G401.6 (cell line): Measurements from ENCODE around the gene RNASEH2B.

Experiments
- FAIRE-seq: peaks from 2 replicates; lab custom pipeline; 2012; peaks lifted over from hg19 to GRCh38; lab: Jason Lieb, UNC

The RNASEH2B gene, protein sequence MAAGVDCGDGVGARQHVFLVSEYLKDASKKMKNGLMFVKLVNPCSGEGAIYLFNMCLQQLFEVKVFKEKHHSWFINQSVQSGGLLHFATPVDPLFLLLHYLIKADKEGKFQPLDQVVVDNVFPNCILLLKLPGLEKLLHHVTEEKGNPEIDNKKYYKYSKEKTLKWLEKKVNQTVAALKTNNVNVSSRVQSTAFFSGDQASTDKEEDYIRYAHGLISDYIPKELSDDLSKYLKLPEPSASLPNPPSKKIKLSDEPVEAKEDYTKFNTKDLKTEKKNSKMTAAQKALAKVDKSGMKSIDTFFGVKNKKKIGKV

DNA sequence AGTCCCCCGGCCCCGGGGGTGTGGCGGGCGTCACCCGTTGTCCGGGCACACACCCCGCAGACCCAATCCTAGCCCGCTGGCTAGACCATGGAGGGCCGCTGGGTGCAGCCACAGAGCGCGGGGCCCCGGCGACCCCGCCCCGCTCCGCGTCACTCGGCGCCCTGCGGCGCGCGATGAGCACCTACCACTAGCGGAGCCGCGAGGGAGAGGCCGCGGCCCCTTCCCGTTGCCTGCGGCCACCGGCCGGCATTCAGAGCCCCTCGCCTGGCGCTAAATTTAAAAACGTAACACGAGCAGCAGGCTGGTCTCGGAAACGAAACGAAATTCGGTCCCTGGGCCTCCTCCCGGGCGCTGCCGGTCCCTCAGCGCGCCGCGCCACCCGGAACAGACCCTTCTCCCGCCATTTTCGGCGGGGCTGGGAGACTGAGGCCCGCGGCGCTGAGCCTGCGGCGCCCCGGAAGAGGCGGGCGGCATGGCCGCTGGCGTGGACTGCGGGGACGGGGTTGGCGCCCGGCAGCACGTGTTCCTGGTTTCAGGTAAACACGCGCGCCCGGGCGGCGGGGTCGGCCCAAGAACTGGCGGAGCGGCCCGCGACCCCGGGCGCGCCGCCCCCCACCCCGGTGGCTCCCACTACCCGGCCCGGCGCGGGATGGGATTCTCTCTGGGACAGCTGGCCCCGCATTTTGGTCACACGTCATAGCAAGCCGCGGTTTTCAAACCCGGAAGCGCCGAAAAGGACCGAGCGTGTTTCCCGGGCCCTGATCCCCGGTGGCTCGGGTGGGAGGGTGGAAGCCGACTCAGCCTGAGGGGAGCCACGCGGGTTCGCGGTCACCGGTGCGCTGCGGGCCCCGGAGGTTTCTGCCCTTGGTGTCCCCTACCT, at the start of gene RNASEH2B:
TSS of gene RNASEH2B (plus strand) at position 187 of the 880 bp plus-strand sequence. CDS start at position 473, 286 bp downstream.
- no peak for FAIRE-seq

DNA sequence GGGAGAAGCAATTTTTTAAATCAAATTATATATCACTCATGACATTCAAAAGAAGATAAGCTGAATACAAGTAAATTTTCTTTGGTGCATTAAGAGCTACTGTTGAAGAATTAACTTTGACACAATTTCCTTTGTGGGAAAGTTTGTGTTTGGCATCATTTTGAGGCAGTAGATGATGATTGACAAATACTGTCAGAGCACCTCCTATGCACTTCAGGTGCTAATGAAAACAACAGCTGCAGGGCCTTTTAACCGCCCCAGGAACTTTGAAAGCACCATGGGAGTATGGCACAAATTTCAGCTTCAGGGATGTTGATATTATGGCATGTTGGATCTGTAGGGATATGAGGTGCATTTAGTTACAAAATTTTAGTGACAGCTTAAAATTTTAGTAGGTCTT, 45.1 kb upstream of the RNASEH2B start:
- no peak for FAIRE-seq

DNA sequence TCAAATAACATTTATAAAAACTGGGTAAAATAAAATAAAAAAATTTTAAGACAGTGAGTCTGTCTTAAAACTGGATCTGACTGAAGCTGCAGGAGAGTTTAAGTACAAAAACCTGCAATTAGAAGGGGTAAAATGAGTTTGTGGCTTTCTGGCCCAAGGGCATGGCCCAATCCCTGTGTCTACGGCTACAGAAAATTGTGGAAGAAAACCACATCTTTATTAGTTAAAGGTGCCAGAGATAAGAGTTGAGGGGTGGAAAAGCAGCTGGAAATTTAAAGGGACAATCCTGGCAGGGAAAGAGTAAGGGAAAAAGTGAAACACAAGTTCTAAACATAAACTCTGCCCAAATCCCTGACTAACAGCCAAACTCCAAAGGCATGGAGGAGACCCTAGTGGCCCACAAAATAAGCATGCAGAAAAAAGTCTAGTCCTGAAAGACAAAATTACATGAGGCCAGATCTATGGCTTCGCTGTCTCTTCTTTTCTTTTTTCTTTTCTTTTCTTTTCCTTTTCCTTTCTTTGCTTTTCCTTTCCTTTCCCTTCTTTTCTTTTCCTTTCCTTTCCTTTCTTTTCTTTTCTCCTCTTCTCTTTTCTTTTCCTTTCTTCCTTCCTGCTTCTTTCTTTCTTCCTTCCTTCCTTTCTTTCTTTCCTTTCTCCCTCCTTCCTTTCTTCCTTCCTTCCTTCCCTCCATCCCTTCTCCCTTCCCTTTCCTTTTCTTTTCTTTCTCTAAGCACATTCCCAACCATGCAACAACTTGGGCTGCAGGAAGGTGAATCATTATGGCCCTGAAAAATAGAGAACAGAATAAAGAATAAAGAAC, 42.6 kb upstream of the RNASEH2B start:
- FAIRE-seq, result no peak

DNA sequence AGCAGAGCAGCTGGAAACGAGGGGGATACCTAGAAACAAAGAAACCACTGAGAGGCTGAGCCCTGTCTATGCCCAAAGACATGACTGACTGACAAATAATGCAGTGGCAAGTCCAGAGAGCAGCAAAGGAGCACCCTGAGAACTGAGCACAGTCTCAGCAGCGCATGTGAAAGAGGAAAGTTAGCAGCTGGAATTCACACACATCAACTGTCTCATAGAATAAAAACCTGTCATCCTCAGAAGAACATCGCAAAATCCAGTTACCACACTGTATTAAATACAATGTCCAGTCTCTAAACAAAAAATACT, 42.0 kb upstream of the RNASEH2B start:
- no peak for FAIRE-seq

DNA sequence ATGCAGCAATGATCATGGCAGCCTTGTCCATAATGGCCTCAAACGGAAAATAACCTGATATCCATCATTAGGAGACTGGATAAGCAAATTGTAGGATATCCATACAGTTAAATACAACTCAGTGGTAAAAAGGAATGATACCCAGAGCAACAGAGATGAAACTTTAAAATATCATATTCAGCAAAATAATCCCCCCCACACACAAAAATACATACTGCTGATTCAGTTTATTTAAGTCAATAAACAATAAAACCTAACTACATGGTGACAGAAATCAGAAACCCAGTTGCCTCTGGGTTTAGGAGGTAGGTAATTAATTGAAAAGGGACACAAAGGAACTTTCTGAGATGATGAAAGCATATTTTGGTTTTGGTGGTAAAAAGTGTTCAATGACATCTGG, 38.2 kb upstream of the RNASEH2B start:
- FAIRE-seq, result no peak

DNA sequence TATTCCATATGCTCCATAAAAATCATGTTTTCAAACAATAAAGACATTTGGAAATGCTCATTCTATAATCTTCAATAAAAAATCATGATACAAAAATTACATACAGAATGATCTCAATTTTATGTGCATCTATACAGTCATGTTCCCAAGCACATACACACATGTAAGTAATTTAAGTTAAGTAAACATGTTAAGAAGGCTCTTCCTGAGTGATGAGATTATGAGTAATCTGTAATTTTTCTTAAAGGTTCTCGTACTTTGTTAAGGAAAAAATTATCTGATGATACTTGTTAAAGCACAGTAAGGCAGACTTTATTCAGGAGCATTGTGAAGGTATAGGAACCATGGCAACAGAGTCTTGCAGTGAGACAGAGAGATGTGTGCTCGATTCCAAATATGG, 36.1 kb upstream of the RNASEH2B start:
- no peak for FAIRE-seq

DNA sequence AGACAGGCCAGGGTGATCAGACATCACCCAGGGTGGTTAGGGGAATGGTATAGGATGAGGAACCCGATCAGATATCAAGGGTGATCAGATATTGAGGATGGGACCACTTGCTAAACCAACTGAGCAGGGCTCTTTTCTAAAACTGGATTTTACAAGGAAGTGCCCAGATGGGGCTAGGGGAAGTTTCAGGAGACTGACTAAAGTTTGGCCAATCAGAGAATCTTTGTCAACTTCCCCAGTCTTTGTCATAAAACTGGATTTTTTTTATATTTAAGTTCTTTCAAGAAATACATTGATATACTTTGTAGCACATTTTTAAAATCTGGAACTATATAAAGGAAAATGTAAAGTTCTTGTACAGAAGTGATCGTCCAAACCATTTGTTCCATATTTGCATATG, 35.6 kb upstream of the RNASEH2B start:
- no peak for FAIRE-seq

DNA sequence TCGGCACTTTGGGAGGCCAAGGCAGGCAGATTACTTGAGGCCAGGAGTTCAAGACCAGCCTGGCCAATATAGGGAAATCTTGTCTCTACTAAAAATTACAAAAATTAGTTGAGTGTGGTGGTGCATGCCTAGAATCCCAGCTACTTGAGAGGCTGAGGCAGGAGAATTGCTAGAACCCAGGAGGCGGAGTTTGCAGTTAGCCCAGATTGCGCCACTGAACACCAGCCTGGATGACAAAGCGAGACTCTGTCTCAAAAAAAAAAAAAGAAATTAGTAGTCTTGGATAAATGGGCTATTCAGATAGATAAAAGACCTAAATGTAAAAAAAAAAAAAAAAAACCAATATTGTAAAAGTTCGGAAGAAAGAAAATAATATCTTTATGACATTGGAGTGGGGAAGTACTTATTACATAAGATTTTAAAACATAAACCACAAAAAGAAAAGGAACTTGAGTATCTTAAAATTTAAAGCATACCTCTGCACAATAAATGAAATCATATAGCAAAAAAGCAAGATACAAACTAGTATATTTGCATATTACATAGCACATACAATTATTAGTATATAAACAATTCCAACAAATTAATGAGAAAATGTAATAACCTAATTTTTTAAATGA, 26.7 kb upstream of the RNASEH2B start:
- peak; percentile 11 for FAIRE-seq

DNA sequence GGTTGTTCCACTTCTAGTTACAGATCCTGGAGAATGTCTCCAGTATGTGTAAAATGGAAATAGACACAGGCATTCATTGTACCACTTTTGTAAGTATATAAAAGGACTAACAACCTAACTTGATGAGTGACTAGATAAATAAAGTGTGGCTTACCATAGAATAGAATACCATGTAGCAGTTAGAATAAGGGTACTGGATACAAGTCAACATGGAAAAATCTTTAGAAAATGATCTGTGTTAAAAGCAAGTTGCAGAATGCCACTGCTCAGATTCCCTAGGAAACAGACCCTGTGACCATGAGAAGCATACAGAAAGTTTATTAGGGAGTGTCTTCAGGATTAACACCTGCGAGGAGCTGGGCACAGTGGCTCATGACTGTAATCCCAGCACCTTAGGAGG, 25.9 kb upstream of the RNASEH2B start:
- FAIRE-seq, result no peak

DNA sequence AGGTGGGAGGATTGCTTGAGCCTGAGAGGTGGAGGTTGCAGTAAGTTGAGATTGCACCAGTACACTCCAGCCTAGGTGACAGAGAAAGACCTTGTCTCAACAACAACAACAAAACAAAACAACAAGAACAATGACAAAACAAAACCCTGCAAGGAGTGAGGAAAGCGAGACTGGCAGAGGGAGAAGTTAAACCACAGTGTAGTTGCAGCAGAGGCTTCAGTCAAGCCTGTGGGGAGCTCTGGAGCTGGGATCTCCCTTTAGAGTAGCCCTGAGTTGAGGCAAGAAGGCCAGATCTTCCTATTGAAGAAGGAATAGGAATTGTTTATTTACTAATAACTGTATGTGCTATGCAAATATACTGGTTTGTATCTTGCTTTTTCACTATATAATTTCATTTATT, 25.3 kb upstream of the RNASEH2B start:
- no peak for FAIRE-seq

DNA sequence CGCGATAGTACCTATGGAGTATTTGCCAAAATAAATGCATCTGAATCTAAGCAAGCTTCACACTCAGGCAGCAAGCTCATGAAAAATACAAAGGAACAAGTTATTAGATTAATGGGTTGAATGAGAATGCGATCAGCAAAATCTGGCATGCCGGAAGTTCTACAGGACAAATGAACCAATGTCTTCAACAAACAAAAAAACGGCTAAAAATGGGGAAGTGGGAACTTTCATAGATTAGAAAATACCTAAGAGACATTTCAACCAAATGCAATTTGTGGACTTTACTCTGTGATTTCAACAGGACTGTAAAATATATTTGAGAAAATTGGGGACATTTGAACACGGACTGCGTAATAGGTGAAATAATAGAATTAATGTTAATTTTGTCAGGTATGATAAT, 22.4 kb upstream of the RNASEH2B start:
- FAIRE-seq, result no peak

DNA sequence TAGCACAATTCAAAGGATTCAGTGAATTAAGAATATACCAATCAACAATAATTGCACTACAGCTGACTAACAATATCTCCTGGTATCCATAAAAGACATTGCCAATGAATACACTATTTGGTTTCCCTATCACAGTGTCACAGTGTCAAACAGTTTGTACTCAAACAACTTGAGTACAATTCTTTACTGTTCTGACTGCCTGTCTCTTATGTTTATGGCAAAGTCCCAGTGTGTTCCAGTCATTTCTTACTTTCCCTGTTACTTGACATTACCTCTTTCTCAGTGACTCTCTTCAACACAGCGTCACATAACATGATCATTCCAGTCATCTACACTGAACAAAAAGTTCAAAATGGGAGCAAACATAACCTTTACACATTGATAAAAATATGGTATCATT, 21.2 kb upstream of the RNASEH2B start:
- no peak for FAIRE-seq

DNA sequence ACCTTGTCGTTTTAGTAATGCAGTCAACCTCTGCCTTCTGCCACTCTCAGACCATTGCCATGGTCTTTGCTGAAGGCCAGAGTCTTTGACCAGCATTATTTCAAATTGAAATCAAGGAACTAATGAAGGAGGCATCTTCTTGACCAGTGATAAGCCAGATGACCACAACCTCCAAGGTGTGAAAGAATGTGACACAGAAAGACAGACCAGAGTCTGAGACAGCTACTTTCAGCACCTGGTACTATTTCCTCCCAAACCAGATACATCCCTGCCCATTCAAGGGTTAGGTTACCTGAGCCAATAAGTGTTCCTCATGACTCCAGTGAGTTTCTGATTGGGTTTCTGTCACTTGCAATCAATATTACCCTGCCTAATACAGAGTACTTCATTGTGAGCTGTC, 20.3 kb upstream of the RNASEH2B start:
- FAIRE-seq, result no peak

DNA sequence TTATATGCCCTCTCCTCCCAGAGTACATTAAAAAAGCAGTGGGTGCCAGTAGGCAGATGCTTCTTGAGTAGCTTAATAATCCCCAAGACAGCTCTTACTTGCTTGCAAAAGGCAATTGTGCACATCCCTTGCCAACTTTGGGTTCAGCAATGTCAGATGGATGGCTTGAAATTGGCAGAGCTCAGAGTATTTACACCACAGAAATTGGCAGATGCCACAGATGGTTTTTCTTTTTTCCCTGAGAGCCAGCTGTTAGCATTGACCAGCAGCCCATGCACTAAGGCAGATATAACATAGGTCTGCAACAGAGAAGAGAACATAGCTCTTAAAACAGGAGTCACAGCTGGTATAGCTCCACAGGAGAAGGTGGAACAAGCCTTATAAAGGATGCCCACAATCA, 18.4 kb upstream of the RNASEH2B start:
- FAIRE-seq, result no peak

DNA sequence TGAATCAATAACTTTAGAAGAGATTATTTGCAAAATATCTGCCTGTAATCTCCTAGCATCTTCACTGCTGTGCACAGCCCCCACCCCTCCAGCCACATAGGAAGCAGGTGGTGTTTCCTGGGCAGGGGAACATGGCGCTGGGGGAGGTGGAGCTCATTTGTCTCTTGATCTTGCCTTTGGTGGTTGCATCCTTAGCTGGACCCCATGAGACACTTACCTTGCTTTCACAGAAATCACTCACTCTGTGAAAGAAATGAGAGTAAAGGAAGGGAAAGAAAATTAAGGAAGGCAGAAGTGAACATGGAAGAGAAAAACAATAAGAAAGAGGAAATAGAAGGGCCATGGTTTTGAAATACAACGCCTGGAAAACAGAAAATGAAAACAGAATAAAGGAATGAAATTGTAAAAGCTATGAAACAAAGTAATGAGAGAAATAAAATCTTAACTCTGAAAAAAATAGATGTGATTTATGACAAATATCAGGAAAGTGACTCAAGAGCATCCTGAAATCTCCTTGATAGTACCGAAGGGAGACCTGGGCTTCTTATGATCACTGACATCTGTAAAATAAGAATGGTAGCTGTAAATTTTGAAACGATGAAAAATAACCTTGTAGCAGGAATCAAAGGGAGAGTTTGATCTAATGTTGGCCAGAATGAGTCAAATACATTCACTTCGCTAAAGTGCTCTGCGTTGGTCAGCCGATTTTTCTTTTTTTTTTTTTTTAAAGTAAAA, 17.2 kb upstream of the RNASEH2B start:
- no peak for FAIRE-seq

DNA sequence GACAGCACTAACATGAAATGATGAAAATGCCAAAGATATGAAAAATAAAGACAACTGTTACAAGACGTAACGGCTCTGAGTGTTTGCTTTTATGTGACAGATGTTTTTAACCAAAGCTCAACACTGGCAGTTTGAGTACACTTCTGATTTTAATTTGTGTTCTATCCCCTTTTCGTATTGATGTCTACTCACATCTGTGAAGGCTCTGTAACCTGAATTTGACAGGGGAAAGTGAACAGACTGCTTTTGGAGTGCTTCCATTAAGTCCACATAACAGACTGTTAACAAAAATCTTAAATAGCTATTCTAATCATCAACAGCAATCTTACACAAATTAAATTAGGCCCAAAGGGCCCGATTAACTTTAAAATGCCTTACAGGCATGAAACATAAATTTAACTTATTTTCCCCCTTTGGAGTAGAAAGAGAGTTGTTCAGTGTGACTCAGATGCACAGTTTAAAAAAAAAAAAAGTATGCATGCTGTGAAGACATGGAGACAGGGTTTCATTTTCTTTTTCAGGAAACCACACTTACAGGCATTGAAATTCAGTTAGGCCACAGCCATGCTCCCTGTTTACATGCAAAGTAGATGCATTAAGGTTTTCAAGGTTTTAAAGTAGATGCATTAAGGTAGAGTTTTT, 16.3 kb upstream of the RNASEH2B start:
- FAIRE-seq, result no peak

DNA sequence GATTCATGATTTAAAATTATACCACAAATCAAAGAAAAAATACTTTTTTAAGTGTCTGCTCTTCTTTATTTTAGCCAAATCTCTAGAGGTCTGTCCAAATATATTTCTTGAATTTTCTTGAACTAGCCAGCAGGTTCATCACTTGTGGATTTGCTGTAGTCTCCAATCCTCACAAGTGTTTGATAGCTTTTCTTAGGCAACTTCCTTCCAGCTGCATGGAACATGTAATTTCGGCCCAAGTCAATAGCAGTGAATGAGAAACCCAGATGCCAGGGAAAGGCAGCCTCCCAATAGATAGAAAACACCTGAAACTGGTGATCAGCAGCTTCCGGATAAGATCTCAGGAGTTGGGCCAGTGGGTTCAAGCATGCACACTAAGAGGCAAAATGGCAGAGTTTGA, 15.6 kb upstream of the RNASEH2B start:
- FAIRE-seq, result no peak

DNA sequence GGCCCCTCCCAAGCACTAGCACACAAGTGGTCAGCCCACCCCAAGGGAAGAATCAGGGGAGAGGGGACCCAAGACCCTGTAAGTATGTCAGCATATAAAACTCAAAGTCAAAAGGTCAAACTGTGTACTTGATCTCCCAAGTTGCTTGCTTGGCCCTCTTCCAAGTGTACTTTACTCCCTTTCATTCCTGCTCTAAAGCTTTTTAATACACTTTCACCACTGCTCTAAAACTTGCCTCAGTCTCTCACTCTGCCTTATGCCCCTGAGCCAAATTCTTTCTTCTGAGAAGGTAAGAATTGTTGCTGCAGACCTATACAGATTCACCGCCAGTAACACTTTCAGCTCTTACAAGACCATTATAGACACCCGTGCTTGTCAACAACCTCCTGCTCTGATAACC, 15.1 kb upstream of the RNASEH2B start:
- FAIRE-seq, result no peak

DNA sequence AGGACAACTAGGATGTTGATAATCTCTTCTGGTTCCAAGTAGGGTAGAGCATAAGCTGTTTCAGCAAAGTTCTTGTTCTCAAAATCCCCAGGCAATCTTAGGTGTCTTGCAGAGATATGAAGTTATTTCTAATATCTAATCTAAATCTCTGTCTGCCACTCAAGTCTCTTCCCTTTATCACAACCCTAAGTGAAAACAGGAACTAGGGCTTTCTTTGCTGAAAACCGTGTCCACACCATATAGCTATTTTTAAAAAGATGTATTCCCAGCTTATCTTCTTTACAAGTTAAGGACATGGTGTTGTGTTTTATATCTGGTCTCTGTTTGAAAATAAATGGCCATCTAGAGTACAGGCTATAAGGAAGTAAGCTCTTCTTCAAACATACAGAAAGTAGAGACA, 11.3 kb upstream of the RNASEH2B start:
- FAIRE-seq, result no peak

DNA sequence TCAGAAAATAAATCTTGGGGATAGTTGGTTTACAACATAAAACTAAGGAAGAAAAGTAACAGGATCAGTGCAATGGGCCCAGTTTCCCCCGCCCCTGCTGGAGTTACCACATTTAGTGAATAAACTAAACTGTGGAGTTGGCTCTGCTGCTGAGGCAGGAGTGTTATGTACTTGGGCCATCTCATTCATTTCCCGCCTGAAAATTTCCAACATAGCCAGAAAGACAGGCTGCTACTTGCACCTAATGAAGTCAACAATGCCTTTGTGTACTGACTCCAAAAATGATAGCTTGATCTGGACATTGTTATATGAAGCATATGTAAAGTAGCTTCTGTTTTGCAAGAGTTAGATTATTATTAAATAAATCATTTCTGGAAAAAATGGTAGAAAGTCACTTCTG, 7.9 kb upstream of the RNASEH2B start:
- no peak for FAIRE-seq

DNA sequence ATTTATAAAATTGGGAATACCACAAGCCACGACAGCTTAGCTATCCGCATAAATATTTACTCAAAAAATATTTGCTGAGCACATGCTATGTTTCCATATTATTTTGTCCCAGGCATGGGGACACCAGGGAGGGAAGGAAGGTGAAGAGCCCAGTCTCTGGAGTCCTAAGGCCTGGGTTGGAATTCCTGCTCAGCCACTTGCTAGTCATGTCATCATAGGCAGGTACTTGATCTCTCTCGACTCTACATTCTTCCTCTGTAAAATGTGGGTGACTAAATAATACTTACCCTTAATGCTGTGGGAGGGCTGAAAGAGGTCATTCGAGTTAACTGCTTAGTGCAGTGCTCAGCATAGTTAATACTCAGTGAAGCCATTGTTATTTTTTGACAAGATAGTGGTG, 4.3 kb upstream of the RNASEH2B start:
- FAIRE-seq, result no peak
